Spleen (tissue), 11 donors: ENCODE data around the gene PARD3. TPM values are rescaled to one million over a fixed set of nuclear protein-coding genes. Genes with fewer than 3 reads are reported as not detected.

Experiments
- DNase-seq: peaks from one replicate; pipeline ENCODE4 v3.0.0-alpha.2; 2020
- H3K27ac ChIP-seq, 8 donors: fragments of 200-600 bp; sonication (generic) in 7 of 8; 1 replicate in 4 of 8; 2 replicates in 4 of 8; pipeline versions ENCODE4 v1.5.0 to v1.8.0; 2016 to 2021; ENCODE audit warnings: inconsistent platforms in 4 of 8, mild to moderate bottlenecking in 4 of 8, moderate library complexity in 1 of 8
- H3K27me3 ChIP-seq, 7 donors: fragments of 200-600 bp; sonication (generic) in 6 of 7; replicated peaks in 1 of 7; 1 replicate in 4 of 7; 2 replicates in 3 of 7; pipeline versions ENCODE4 v1.5.0 to v1.8.0; 2016 to 2021; ENCODE audit warnings: inconsistent platforms in 3 of 7, mild to moderate bottlenecking in 1 of 7
- H3K36me3 ChIP-seq, 6 donors: fragments of 200-600 bp; sonication (generic) in 5 of 6; 1 replicate in 4 of 6; 2 replicates in 2 of 6; pipeline versions ENCODE4 v1.5.0 to v1.8.0; 2016 to 2021; ENCODE audit warnings: inconsistent platforms in 2 of 6
- H3K4me1 ChIP-seq, 6 donors: fragments of 200-600 bp; sonication (generic) in 5 of 6; 1 replicate in 3 of 6; 2 replicates in 3 of 6; pipeline versions ENCODE4 v1.5.0 to v1.8.0; 2016 to 2021; ENCODE audit warnings: inconsistent platforms in 3 of 6
- H3K4me3 ChIP-seq, 8 donors: fragments of 200-600 bp; sonication (generic) in 7 of 8; 1 replicate in 4 of 8; 2 replicates in 4 of 8; pipeline versions ENCODE4 v1.5.0 to v1.8.0; 2016 to 2021; ENCODE audit warnings: inconsistent platforms in 4 of 8, mild to moderate bottlenecking in 4 of 8, moderate library complexity in 2 of 8
- H3K9me3 ChIP-seq, 8 donors: fragments of 200-600 bp; sonication (generic) in 7 of 8; 1 replicate in 4 of 8; 2 replicates in 4 of 8; pipeline versions ENCODE4 v1.5.0 to v1.8.0; 2016 to 2021; ENCODE audit warnings: inconsistent platforms in 4 of 8
- POLR2A ChIP-seq, 3 donors: fragments of 450-650 bp; IDR thresholded peaks; one replicate each; pipeline ENCODE4 v1.5.1; 2017; ENCODE audit warnings: antibody characterized with exemption in 3 of 3, mild to moderate bottlenecking in 1 of 3
- POLR2AphosphoS5 ChIP-seq, 3 donors: sonication (generic); formaldehyde crosslinking; IDR thresholded peaks; one replicate each; pipeline ENCODE4 v1.5.1; 2017; ENCODE audit warnings: antibody characterized with exemption in 3 of 3
- WGBS, 5 donors: extraction: QIAGEN DNeasy Blood & Tissue Kit in 3 of 5; methylation state at CpG; one replicate each; pipeline versions ENCODE4 v1.1.5 to v1.1.7; 2013 to 2018; 5-methylcytosine and 5-hydroxymethylcytosine counted together
- intact Hi-C: fragments of 100-400 bp; cut with DNase I; formaldehyde crosslinking; loops from one replicate; pipeline ENCODE4 v1.15.0; 2023; ENCODE audit warnings: low total_unique reads
- polyA plus RNA-seq, 3 donors: library from polyadenylated mRNA; stranded (reverse); fragments of 200-250 nt; gene quantifications; one replicate each; pipeline ENCODE4 v1.2.1, GENCODE V29; 2013
- total RNA-seq, 7 donors: library from RNA; depleted of rRNA in 3 of 7; stranded (reverse); fragments of >200 nt in 3 of 7; fragmentation: NEBNext Ultra II Directional in 4 of 7; extraction: Animal tissue kit (Norgen Biotek cat#: 25700) in 4 of 7; gene quantifications; one replicate each; pipeline versions ENCODE4 v1.1.0 to v1.2.1, GENCODE V29; 2016 to 2021
- TF ChIP-seq, protein P1 (sequence below), 11 experiments: fragments of 200-600 bp in 7 of 11; fragments of 450-650 bp in 4 of 11; sonication (generic) in 4 of 11; IDR thresholded peaks in 8 of 11; conservative IDR thresholded peaks in 3 of 11; 1 replicate in 7 of 11; 2 replicates in 4 of 11; pipeline versions ENCODE4 v1.4.0 to v1.8.0; 2016 to 2021; ENCODE audit warnings: antibody characterized with exemption in 11 of 11, inconsistent platforms in 4 of 11, mild to moderate bottlenecking in 1 of 11
- donor health status: healthy with polysubstance abuse.
- donor health status: DM: no; HTN: no; CAD: no; lungs with moderate emphysema.
- donor health status: DM: no; HTN: no; CAD: no.
- donor health status: Bipolar disorder and iron deficiency.
- donor health status: healthy.
- donor health status: DM: no; HTN: no; CAD: no.
- donor health status: DM: yes; HTN: yes; CAD: no.

PARD3 gene
- total and polyA plus RNA-seq, 10 donors = 2.8 to 18.9 (median 10.8) TPM

DNA sequence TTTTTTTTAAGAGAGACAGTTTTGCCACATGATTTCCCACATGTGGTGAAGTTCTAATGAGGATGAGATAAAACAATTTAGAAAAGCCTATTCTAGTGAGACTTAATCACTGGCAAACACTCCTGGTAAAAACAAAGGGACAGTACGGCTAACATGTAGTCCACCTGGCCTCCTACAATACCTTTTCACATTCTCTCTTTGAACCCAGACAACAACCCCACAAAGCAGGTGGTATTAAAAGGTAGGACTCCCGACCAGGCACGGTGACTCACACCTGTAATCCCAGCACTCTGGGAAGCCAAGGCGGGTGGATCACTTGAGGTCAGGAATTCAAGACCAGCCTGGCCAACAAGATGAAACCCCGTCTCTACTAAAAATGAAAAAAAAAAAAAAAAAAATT, 12.4 kb downstream of the PARD3 start:
- Histone ChIP-seq H3K27ac (no peak overlapping the region), H3K27me3 (no peaks in the 10 kb centered on the region), H3K4me1 (peaks cover 0 to 5% (median 0%) of the 10 kb centered on the region in 6 donors), H3K9me3 (no peaks in the 10 kb centered on the region), H3K4me3 (no peak overlapping the region), H3K36me3 (no peaks in the 10 kb centered on the region)
- intact Hi-C loops = no loop called here
- TF ChIP-seq POLR2A (IDR thresholded peaks at IDR 0.05) (no peak), POLR2AphosphoS5 (IDR thresholded peaks at IDR 0.05) (no peak)
- TF ChIP-seq, protein P1, sequence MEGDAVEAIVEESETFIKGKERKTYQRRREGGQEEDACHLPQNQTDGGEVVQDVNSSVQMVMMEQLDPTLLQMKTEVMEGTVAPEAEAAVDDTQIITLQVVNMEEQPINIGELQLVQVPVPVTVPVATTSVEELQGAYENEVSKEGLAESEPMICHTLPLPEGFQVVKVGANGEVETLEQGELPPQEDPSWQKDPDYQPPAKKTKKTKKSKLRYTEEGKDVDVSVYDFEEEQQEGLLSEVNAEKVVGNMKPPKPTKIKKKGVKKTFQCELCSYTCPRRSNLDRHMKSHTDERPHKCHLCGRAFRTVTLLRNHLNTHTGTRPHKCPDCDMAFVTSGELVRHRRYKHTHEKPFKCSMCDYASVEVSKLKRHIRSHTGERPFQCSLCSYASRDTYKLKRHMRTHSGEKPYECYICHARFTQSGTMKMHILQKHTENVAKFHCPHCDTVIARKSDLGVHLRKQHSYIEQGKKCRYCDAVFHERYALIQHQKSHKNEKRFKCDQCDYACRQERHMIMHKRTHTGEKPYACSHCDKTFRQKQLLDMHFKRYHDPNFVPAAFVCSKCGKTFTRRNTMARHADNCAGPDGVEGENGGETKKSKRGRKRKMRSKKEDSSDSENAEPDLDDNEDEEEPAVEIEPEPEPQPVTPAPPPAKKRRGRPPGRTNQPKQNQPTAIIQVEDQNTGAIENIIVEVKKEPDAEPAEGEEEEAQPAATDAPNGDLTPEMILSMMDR (IDR thresholded peaks at IDR 0.05 in 8 of 11, conservative IDR thresholded peaks at IDR 0.05 in 3 of 11) = no peak
- 75 to 98% (median 78%) methylated on average over 5 of the region's 5 CpGs for WGBS, 5 donors
- no peak for DNase-seq

DNA sequence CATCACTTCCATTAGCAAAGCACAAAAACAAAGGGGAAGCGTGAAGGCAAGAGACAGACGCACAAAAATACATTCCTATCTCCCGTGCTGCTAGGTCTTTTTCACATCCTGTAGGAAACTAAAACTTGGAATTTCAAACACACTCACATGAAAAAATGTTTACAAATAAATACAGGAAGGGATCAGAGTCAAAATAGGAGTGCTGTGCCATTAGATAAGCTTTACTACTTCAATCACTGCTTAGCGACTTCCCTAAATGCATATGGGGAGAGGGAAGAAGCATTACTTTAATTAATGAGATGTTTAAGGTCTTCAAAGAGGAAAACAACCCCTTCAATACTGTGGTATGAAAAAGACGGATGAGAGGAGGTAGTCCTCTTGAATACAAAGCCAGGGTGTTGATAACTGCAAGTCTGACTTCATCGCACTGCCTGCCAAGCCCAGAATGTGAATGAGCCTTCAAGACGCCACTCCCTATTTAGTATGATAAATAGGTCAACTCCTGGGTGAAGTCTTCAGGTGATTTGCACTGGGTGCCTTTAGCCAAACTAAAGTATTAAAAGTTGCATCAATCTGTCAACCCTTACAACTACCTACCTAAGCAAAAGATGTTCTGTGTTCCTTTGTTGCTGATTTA, 13.9 kb downstream of the PARD3 start:
- TF ChIP-seq, protein P1 (IDR thresholded peaks at IDR 0.05 in 8 of 11, conservative IDR thresholded peaks at IDR 0.05 in 3 of 11) = no peak
- TF ChIP-seq POLR2AphosphoS5 (IDR thresholded peaks at IDR 0.05) = no peak
- no peak for TF ChIP-seq POLR2A (IDR thresholded peaks at IDR 0.05)
- Histone ChIP-seq H3K27ac (no peak overlapping the region), H3K4me3 (no peak overlapping the region), H3K9me3 (no peaks in the 10 kb centered on the region), H3K27me3 (no peaks in the 10 kb centered on the region), H3K36me3 (no peaks in the 10 kb centered on the region), H3K4me1 (peaks cover 0 to 5% (median 0%) of the 10 kb centered on the region in 6 donors)
- intact Hi-C loops = no loop called here
- 45 to 70% (median 61%) methylated on average over 7 of the region's 7 CpGs for WGBS, 5 donors
- peak; percentile 14 for DNase-seq

DNA sequence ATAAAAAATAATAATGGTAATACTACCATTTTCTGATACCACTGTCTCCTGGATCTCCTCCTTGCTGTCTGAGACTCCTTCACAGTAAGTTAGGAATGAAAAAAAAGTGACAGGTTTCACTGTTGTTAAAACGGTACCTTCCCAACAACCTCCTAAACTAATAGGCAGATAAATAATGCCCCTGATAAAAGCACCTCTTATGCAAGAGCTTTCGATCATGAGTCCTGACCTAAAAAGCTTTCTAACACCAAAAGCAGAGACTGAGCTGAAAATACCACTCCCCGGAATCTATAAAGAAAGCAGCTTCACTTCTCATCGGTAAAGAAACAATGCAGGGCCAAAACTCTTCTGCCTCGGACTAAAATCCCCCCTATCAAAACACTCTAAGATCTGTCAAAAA, 14.5 kb downstream of the PARD3 start:
- no peaks in the 10 kb centered on the region for H3K9me3 ChIP-seq
- intact Hi-C loops = no loop called here
- TF ChIP-seq POLR2A (IDR thresholded peaks at IDR 0.05) (no peak), POLR2AphosphoS5 (IDR thresholded peaks at IDR 0.05) (no peak)
- TF ChIP-seq, protein P1 (IDR thresholded peaks at IDR 0.05 in 8 of 11, conservative IDR thresholded peaks at IDR 0.05 in 3 of 11) = no peak
- no peaks in the 10 kb centered on the region for H3K27me3 ChIP-seq
- H3K36me3 ChIP-seq = no peaks in the 10 kb centered on the region
- H3K27ac ChIP-seq = no peak overlapping the region
- WGBS, 5 donors = 46 to 60% (median 54%) methylated on average over 5 of the region's 5 CpGs
- no peak overlapping the region for H3K4me3 ChIP-seq
- H3K4me1 ChIP-seq = peaks cover 0 to 5% (median 0%) of the 10 kb centered on the region in 6 donors
- no peak for DNase-seq

DNA sequence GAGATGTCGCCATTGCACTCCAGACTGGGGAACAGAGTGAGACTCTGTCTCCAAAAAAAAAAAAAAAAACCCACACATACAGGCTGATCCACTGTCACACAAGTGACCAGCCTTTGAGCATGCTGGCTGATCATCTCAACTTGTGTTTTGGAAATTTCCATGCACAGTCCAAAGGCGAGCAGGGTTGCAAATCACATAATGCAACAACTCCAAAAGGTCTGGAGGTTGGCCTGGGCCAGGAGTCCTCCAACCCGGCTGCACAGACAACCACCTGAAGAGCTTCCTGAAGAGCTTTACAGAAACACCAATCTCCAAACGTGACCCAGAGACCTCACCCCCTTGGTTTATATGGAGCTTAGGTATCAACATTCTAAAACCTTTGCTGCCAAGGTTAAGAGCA, 16.4 kb downstream of the PARD3 start:
- Histone ChIP-seq H3K27me3 (no peaks in the 10 kb centered on the region), H3K27ac (no peak overlapping the region), H3K4me3 (no peak overlapping the region), H3K4me1 (peaks cover 0 to 5% (median 0%) of the 10 kb centered on the region in 6 donors), H3K36me3 (no peaks in the 10 kb centered on the region), H3K9me3 (no peaks in the 10 kb centered on the region)
- 86 to 94% (median 90%) methylated on average over 4 of the region's 4 CpGs for WGBS, 5 donors
- TF ChIP-seq POLR2AphosphoS5 (IDR thresholded peaks at IDR 0.05) = no peak
- no peak for TF ChIP-seq POLR2A (IDR thresholded peaks at IDR 0.05)
- TF ChIP-seq, protein P1 (IDR thresholded peaks at IDR 0.05 in 8 of 11, conservative IDR thresholded peaks at IDR 0.05 in 3 of 11) = no peak
- intact Hi-C loops = no loop called here
- DNase-seq = no peak
